Measurements from ENCODE around the gene SDCCAG8.

Gene SDCCAG8

DNA sequence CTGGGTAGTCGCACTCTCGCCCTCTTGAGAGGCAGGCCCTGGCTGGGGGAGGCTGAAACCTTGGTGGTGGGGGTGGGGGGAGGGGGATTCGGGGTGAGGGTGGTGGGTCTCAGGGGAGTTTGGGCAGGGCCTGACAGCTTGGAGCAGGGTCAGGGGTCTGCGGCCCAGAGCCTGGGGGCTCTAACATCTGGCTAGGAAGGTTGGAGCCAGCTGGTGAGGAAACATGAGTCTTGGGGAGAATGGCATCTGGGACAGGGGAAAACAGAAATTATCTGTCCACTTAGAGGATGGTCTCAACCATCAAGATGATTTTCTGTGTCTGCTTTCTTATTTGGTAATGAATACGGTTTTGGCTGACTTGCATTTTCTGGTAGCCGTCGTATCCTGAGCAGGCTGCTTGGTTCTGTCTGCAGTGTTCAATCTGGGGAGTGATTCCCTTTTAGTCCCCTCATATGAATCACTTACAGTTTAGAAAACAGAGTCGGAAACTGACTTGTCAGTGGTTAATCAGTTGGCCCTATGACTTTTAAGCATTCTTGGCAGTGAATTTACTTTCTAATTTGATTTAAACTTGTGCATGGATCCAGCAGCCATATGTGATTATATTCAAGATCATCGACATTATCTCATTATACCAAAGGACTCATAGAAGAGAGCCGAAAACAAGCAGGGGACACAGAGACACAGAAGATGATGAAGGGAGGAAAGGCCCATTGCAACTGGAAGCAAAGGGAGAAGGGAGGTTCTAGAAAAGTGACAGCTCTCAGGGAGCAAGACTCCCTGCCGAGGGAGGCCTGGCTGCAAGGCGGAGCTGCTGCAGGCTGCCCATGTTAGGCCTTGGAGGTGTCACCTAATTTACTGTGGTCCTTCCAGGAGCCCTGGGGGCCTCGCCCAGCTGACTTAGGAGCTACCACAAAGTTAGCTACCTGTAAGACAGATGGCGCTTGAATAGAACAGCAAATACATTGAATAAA, 237.6 kb downstream of the SDCCAG8 start:
- TF ChIP-seq POLR2AphosphoS5 (IDR thresholded peaks at IDR 0.05; ENCODE audit: borderline replicate concordance, low read depth, low read length) (no peak), EZH2 (IDR thresholded peaks at IDR 0.05) (no peak), FOXP2 (optimal IDR thresholded peaks at IDR 0.05; ENCODE audit: control extremely low read depth, extremely low read length, insufficient read depth) (no peak)
- no peaks in the 10 kb centered on the region for H3K36me3 ChIP-seq (ENCODE audit: insufficient read depth, low read length)
- H3K9ac ChIP-seq (ENCODE audit: insufficient read length): no peak overlapping the region
- DNase-seq (ENCODE audit: low read depth, low spot score): no peak
- H3K9me3 ChIP-seq (ENCODE audit: low read depth, low read length): no peaks in the 10 kb centered on the region
- no peak overlapping the region for H3K4me3 ChIP-seq
- no peak overlapping the region for H3K27ac ChIP-seq

DNA sequence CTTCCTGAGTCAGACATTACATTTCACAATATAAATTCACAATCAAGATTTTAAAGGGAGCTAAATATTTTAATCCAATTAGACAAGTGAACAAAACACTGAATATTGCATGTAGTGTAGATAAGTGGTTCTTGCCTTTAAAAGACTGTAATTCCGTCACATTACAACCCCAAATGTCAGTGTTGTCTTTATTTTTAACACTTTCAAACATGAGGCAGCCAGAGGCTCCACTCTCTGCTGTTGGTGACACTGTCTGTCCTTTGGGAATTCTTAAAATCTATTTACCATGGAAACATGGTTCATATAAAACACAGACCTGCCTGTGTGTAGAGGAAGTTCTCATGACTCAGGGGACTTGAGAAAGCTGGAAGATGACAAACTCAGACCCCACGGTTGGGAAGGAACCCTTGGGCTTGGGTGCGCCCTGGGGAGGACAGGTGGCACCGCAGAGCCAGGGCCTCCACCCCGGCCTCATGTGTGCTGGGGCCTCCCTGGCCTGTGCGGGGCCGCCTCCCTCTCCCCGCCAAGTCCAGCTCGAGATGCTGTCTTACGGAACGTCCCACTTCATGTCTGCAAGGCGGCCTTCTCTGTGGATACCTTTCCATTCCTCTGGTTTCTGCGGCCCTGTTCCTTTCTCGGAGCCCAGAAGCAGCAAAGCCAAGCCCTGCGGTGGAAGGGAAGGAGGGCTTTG, 239.0 kb downstream of the SDCCAG8 start:
- H3K9me3 ChIP-seq (ENCODE audit: low read depth, low read length): no peaks in the 10 kb centered on the region
- no peak for DNase-seq (ENCODE audit: low read depth, low spot score)
- H3K27ac ChIP-seq: peak overlapping the region; percentile 75
- no peaks in the 10 kb centered on the region for H3K36me3 ChIP-seq (ENCODE audit: insufficient read depth, low read length)
- TF ChIP-seq FOXP2 (optimal IDR thresholded peaks at IDR 0.05; ENCODE audit: control extremely low read depth, extremely low read length, insufficient read depth): no peak
- TF ChIP-seq POLR2AphosphoS5 (IDR thresholded peaks at IDR 0.05; ENCODE audit: borderline replicate concordance, low read depth, low read length): no peak
- TF ChIP-seq EZH2 (IDR thresholded peaks at IDR 0.05): no peak
- H3K9ac ChIP-seq (ENCODE audit: insufficient read length): no peak overlapping the region
- H3K4me3 ChIP-seq: no peak overlapping the region

DNA sequence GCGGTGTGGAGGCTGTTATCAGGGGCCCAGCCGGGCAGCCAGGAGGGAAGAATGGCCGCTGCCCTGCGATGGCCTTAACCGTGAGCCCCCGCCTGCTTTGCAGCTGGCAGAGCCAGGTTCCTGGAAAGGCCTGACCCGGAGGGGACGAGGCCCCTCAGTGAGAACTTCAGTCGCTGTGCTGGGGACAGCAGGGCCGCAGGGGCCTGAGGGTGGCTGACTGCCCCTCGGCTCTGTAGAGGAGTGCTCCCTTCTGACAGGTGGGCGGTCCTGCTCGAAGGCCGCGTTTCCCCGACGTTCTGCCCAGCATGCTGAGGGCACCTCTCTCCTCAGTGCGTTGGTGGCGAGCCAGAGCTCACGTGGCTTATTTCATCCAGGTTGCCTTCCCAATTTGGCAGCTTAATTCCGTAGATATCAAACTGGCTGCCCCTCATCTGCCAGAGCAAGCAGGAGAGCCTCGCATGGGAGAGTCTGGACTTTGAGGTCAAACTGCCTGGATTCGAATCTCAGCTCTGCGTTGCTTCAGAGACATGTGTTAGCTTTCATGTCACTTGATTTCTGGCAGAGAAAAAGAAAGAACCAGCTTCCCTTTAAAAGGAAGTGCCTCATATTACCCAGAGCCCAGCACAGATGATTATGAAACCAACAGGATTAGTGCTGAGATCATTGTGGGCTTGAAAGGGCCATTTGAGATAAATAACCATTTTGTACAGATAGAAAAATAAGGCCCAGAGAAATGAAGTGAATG, 239.8 kb downstream of the SDCCAG8 start:
- Histone ChIP-seq H3K36me3 (ENCODE audit: insufficient read depth, low read length) (no peaks in the 10 kb centered on the region), H3K9ac (ENCODE audit: insufficient read length) (no peak overlapping the region), H3K9me3 (ENCODE audit: low read depth, low read length) (no peaks in the 10 kb centered on the region), H3K4me3 (no peak overlapping the region), H3K27ac (no peak overlapping the region)
- DNase-seq (ENCODE audit: low read depth, low spot score): no peak
- TF ChIP-seq FOXP2 (optimal IDR thresholded peaks at IDR 0.05; ENCODE audit: control extremely low read depth, extremely low read length, insufficient read depth): no peak

DNA sequence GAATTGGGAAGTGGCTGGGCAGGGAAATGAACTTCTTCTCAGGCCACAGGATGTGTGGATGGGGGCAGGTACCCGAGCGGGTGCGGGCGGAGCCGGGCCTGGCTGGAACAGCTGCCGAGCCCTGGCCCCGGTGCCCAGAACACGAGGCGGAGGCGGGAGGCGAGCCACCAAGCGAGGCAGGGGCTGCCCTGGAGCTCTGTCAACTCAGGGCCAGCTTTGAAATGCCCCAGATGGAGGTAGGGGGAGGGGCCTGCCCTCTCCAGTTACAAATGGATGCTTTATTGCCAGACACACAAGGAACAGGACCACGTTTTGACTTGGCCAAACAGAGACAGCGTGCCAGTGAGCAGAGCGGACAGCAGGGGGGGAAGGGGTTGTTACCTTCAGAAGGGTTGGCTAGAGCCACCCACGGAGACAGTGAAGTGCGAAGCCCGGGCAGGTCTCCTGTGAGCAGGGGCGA, 240.4 kb downstream of the SDCCAG8 start:
- H3K27ac ChIP-seq: no peak overlapping the region
- H3K4me3 ChIP-seq: no peak overlapping the region
- H3K9ac ChIP-seq (ENCODE audit: insufficient read length): no peak overlapping the region
- no peak for DNase-seq (ENCODE audit: low read depth, low spot score)
- H3K36me3 ChIP-seq (ENCODE audit: insufficient read depth, low read length): no peaks in the 10 kb centered on the region
- H3K9me3 ChIP-seq (ENCODE audit: low read depth, low read length): no peaks in the 10 kb centered on the region
- TF ChIP-seq POLR2AphosphoS5 (IDR thresholded peaks at IDR 0.05; ENCODE audit: borderline replicate concordance, low read depth, low read length) (no peak), FOXP2 (optimal IDR thresholded peaks at IDR 0.05; ENCODE audit: control extremely low read depth, extremely low read length, insufficient read depth) (no peak), EZH2 (IDR thresholded peaks at IDR 0.05) (no peak)

DNA sequence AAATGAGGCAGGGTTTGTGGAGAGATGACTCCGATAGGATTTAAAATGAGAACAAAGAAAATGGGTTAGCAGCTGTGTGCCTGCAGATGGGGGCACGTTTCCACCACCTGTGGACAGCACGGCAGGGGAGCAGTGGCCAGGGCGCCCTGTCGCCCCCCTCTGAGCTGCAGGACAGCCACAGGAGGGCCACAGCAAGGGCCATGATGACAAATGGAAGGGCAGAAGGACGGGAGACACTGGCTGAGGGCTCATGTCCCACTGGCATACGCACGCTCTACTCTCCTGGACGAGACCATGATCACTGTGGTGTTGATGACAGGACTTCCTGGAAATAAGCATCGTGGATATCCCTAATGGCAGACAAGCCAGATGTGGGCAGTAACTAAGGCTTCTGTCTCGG, 241.0 kb downstream of the SDCCAG8 start:
- H3K27ac ChIP-seq: no peak overlapping the region
- no peak overlapping the region for H3K4me3 ChIP-seq
- H3K9ac ChIP-seq (ENCODE audit: insufficient read length): no peak overlapping the region
- H3K9me3 ChIP-seq (ENCODE audit: low read depth, low read length): no peaks in the 10 kb centered on the region
- H3K36me3 ChIP-seq (ENCODE audit: insufficient read depth, low read length): no peaks in the 10 kb centered on the region
- TF ChIP-seq FOXP2 (optimal IDR thresholded peaks at IDR 0.05; ENCODE audit: control extremely low read depth, extremely low read length, insufficient read depth): no peak
- TF ChIP-seq EZH2 (IDR thresholded peaks at IDR 0.05): no peak
- no peak for TF ChIP-seq POLR2AphosphoS5 (IDR thresholded peaks at IDR 0.05; ENCODE audit: borderline replicate concordance, low read depth, low read length)
- no peak for DNase-seq (ENCODE audit: low read depth, low spot score)

DNA sequence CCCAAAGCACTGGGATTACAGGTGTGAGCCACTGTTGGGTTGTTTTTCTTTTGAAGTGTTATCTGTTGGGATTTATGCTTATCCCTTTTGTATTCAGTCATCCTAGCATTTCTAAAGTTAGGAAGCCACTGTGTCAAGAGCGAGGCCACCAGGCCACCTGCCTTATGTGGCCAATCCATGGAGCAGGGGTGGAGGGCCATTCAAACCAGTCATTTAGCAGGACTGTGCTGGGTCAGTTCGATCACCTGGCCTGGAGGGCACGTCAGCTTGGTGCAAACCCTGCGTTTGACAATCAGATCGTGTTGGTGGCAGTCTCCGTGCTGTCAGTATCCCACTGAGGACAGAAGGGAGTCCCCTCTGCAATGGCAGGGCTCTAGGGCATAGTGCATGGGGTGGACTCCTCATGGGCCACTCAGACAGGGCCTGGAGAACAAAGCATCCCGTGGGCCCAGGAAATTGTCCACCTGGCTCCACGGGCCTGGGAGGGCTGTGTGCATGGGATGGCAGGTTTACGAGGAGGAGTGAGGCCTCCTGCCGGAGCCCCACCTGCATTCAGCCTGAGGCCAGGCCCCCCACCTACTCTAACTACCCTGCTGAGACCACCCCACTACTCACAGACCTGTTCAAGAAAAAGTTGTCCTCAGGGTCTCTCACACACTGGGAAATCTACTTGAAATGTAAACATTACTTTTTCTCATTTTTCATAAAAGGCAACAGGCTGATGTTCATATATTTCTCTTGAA, 242.3 kb downstream of the SDCCAG8 start:
- Histone ChIP-seq H3K27ac (no peak overlapping the region), H3K9me3 (ENCODE audit: low read depth, low read length) (no peaks in the 10 kb centered on the region), H3K4me3 (no peak overlapping the region), H3K9ac (ENCODE audit: insufficient read length) (no peak overlapping the region), H3K36me3 (ENCODE audit: insufficient read depth, low read length) (no peaks in the 10 kb centered on the region)
- DNase-seq (ENCODE audit: low read depth, low spot score): no peak
- TF ChIP-seq FOXP2 (optimal IDR thresholded peaks at IDR 0.05; ENCODE audit: control extremely low read depth, extremely low read length, insufficient read depth) (no peak), EZH2 (IDR thresholded peaks at IDR 0.05) (no peak), POLR2AphosphoS5 (IDR thresholded peaks at IDR 0.05; ENCODE audit: borderline replicate concordance, low read depth, low read length) (no peak)

DNA sequence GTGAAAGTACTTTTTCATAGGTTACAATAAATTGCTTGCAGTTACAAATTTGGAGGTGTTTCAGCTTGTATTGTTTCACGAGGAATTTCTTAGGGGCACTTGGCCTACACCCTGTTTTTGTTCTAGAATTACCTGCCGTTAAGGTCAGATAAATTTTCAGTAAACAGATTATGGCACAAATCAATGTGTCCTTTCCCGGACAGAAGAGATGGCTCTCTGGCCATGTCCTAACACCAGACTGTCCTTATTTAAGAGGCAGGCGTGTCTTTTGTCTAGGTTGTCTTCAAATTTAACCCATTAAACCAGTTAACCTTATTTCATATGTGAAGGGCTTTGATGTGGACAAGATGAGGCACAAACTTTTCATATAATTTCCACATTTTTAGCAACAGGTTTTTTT, 243.4 kb downstream of the SDCCAG8 start:
- Histone ChIP-seq H3K9ac (ENCODE audit: insufficient read length) (no peak overlapping the region), H3K4me3 (no peak overlapping the region), H3K36me3 (ENCODE audit: insufficient read depth, low read length) (no peaks in the 10 kb centered on the region), H3K9me3 (ENCODE audit: low read depth, low read length) (no peaks in the 10 kb centered on the region), H3K27ac (no peak overlapping the region)
- no peak for TF ChIP-seq EZH2 (IDR thresholded peaks at IDR 0.05)
- TF ChIP-seq POLR2AphosphoS5 (IDR thresholded peaks at IDR 0.05; ENCODE audit: borderline replicate concordance, low read depth, low read length): no peak
- TF ChIP-seq FOXP2 (optimal IDR thresholded peaks at IDR 0.05; ENCODE audit: control extremely low read depth, extremely low read length, insufficient read depth): no peak
- no peak for DNase-seq (ENCODE audit: low read depth, low spot score)

Measured in SK-N-MC (cell line).